ENCODE results near the gene DOC2B.

The DOC2B gene

DNA sequence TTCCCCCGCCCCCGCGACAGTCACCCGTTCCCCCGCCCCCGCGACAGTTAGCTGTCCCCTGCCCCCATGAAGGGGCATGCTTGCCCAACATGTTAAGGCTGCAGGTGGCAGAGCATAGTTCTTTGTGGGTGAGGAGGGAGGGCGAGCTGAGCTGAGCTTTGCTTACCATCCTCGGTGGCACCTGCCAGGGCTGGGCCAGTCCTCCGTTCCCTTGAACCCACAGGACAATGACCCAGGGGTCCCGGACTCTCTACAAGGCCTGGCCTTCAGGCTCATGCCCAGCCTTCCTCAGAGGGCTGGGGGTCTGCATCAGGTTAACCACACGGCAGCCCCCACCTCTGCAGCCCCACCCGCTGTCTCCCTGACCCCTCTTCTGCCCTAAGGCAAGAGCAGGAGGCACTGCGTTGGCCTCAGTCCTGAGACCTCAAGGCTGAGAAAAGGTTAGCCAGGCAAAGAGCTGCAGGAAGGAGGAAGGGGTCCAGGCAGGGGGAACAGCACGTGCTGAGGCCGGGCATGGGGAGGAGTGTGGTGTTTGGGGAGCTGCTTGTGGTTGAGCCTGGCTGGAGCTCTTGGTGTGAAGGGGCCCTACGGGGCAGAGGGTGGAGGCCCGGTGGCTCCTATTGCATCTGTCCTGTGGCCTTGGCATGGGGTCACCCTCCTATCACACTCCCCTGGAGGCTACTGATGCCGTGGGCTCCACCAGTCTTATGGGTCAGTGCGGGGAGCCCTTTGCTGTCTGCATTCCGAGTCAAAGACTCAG is 11.4 kb upstream of the DOC2B start:
- Histone ChIP-seq H3K9ac (ENCODE audit: low read length) (no peak overlapping the region), H4K8ac (ENCODE audit: low read depth, low read length) (no peak overlapping the region), H3K79me2 (ENCODE audit: control insufficient read depth, insufficient read depth, low read length) (no peaks in the 10 kb centered on the region), H3K56ac (ENCODE audit: low read length) (no peak overlapping the region), H3K36me3 (ENCODE audit: control insufficient read depth, insufficient read depth, low read length) (no peaks in the 10 kb centered on the region), H3K4me3 (ENCODE audit: low read length) (no peak overlapping the region), H3K4me1 (ENCODE audit: control insufficient read depth, low read depth, low read length) (no peaks in the 10 kb centered on the region), H3K27ac (ENCODE audit: low read depth, low read length) (no peak overlapping the region), H3K79me1 (ENCODE audit: low read length) (no peaks in the 10 kb centered on the region), H4K5ac (ENCODE audit: low read length) (no peak overlapping the region), H2BK15ac (replicated peaks; ENCODE audit: low read depth) (no peak overlapping the region), H2BK120ac (ENCODE audit: low read depth, low read length) (no peak overlapping the region), H2BK5ac (ENCODE audit: low read length) (no peak overlapping the region), H3K27me3 (ENCODE audit: insufficient read depth, low read length, poor library complexity) (no peaks in the 10 kb centered on the region), H3K18ac (ENCODE audit: low read length) (no peak overlapping the region), H2AK5ac (ENCODE audit: low read length) (no peak overlapping the region), H3K4me2 (ENCODE audit: low read length) (no peak overlapping the region), H3K23ac (ENCODE audit: low read length) (no peak overlapping the region), H3K4ac (ENCODE audit: low read depth, low read length) (no peak overlapping the region)
- no peak for DNase-seq
- no CpG with 5 or more reads among the region's 21 CpGs for WGBS (ENCODE audit: extremely low coverage, insufficient coverage, low lambda C conversion rate)

DNA sequence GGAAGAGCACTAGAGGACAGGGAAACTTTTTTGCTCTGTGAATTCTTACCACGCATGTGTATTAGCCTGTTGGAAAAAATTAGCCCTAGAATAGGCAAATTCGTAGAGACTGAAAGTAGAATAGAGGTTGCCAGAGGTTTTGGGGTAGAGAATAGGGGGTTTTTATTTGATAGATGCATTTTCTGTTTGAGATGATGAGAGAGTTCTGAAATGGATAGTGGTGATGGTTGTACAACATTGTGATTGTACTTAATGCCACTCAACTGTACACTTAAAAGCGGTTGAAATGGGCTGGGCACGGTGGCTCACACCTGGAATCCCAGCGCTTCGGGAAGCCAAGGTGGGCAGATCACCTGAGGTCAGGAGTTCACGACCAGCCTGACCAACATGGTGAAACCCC is 8.0 kb upstream of the DOC2B start:
- Histone ChIP-seq H2BK5ac (ENCODE audit: low read length) (no peak overlapping the region), H4K8ac (ENCODE audit: low read depth, low read length) (no peak overlapping the region), H3K4me2 (ENCODE audit: low read length) (no peak overlapping the region), H2BK120ac (ENCODE audit: low read depth, low read length) (no peak overlapping the region), H3K23ac (ENCODE audit: low read length) (no peak overlapping the region), H3K79me1 (ENCODE audit: low read length) (no peaks in the 10 kb centered on the region), H4K5ac (ENCODE audit: low read length) (no peak overlapping the region), H2AK5ac (ENCODE audit: low read length) (no peak overlapping the region), H3K56ac (ENCODE audit: low read length) (no peak overlapping the region), H3K4ac (ENCODE audit: low read depth, low read length) (no peak overlapping the region), H3K27ac (ENCODE audit: low read depth, low read length) (no peak overlapping the region), H3K4me1 (ENCODE audit: control insufficient read depth, low read depth, low read length) (no peaks in the 10 kb centered on the region), H3K79me2 (ENCODE audit: control insufficient read depth, insufficient read depth, low read length) (no peaks in the 10 kb centered on the region), H2BK15ac (replicated peaks; ENCODE audit: low read depth) (no peak overlapping the region), H3K18ac (ENCODE audit: low read length) (no peak overlapping the region), H3K36me3 (ENCODE audit: control insufficient read depth, insufficient read depth, low read length) (no peaks in the 10 kb centered on the region), H3K9ac (ENCODE audit: low read length) (no peak overlapping the region), H3K27me3 (ENCODE audit: insufficient read depth, low read length, poor library complexity) (no peaks in the 10 kb centered on the region), H3K4me3 (ENCODE audit: low read length) (no peak overlapping the region)
- no peak for DNase-seq
- no CpG with 5 or more reads among the region's 7 CpGs for WGBS (ENCODE audit: extremely low coverage, insufficient coverage, low lambda C conversion rate)

DNA sequence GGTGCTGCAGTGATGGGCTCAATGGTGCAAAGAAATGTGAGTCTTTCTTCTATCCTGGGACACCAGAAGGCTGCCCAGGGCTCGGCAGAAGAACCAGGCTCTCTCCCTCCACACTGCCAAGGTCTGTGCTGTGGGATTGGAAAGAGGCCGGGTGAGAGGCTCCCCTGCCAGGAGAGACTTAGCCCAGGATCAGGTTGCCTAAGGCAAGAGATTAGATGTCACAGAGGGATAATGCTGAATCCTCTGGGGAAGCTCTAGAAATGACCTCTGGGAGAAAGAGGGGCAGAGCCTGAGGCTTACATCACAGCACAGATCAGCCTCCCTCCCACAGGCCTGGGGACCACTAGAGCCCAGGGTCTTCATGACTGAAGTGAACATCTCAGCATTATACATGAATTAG is 5.7 kb upstream of the DOC2B start:
- no peaks in the 10 kb centered on the region for H3K79me1 ChIP-seq (ENCODE audit: low read length)
- no peak overlapping the region for H3K56ac ChIP-seq (ENCODE audit: low read length)

DNA sequence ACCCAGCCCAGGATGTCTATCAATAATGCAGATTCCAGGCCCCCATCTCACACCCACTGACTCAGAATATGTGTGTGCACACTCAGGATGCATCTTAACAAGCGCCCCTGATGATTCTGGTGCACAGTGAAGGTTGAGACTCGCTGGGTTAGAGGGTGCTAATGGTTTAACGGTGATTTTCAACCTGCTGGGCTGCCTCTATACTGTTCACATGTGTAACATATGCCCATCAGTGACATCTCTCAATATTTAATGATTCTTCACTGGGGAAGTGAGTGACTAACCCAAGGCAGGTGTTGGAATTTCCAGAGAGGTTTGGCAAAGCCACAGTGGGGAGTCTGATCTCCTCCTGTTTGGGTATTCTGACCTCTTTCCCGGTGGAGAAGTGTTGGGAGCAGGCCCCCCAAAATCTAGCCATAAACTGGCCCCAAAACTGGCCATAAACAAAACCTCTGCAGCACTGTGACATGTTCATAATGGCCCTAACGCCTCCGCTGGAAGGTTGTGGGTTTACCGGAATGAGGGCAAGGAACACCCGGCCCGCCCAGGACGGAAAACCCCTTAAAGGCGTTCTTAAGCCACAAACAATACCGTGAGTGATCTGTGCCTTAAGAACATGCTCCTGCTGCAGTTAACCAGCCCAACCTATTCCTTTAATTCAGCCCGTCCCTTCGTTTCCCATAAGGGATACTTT is 4.1 kb upstream of the DOC2B start:
- WGBS (ENCODE audit: extremely low coverage, insufficient coverage, low lambda C conversion rate) = no CpG with 5 or more reads among the region's 14 CpGs
- Histone ChIP-seq H3K23ac (ENCODE audit: low read length) (no peak overlapping the region), H3K36me3 (ENCODE audit: control insufficient read depth, insufficient read depth, low read length) (no peaks in the 10 kb centered on the region), H3K4ac (ENCODE audit: low read depth, low read length) (no peak overlapping the region), H3K9ac (ENCODE audit: low read length) (no peak overlapping the region), H3K27me3 (ENCODE audit: insufficient read depth, low read length, poor library complexity) (peaks cover 2% of the 10 kb centered on the region), H3K18ac (ENCODE audit: low read length) (no peak overlapping the region), H2BK15ac (replicated peaks; ENCODE audit: low read depth) (no peak overlapping the region), H3K79me1 (ENCODE audit: low read length) (no peaks in the 10 kb centered on the region), H3K4me1 (ENCODE audit: control insufficient read depth, low read depth, low read length) (no peaks in the 10 kb centered on the region), H4K5ac (ENCODE audit: low read length) (no peak overlapping the region), H2BK120ac (ENCODE audit: low read depth, low read length) (no peak overlapping the region), H4K8ac (ENCODE audit: low read depth, low read length) (no peak overlapping the region), H3K56ac (ENCODE audit: low read length) (no peak overlapping the region), H3K79me2 (ENCODE audit: control insufficient read depth, insufficient read depth, low read length) (no peaks in the 10 kb centered on the region), H2AK5ac (ENCODE audit: low read length) (no peak overlapping the region), H3K4me2 (ENCODE audit: low read length) (no peak overlapping the region), H3K27ac (ENCODE audit: low read depth, low read length) (no peak overlapping the region), H3K4me3 (ENCODE audit: low read length) (no peak overlapping the region), H2BK5ac (ENCODE audit: low read length) (no peak overlapping the region)
- DNase-seq = no peak

More for the DNA sequence above, 5.7 kb upstream of the DOC2B start:
- H3K4me3 ChIP-seq (ENCODE audit: low read length) = no peak overlapping the region
- H2BK15ac ChIP-seq (replicated peaks; ENCODE audit: low read depth) = no peak overlapping the region
- no peaks in the 10 kb centered on the region for H3K79me2 ChIP-seq (ENCODE audit: control insufficient read depth, insufficient read depth, low read length)
- H3K4me2 ChIP-seq (ENCODE audit: low read length) = no peak overlapping the region
- no peak for DNase-seq
- WGBS (ENCODE audit: extremely low coverage, insufficient coverage, low lambda C conversion rate) = no CpG with 5 or more reads among the region's 2 CpGs
- H3K27ac ChIP-seq (ENCODE audit: low read depth, low read length) = no peak overlapping the region
- H3K18ac ChIP-seq (ENCODE audit: low read length) = no peak overlapping the region
- H2BK5ac ChIP-seq (ENCODE audit: low read length) = no peak overlapping the region
- no peaks in the 10 kb centered on the region for H3K36me3 ChIP-seq (ENCODE audit: control insufficient read depth, insufficient read depth, low read length)
- no peak overlapping the region for H3K4ac ChIP-seq (ENCODE audit: low read depth, low read length)
- H3K4me1 ChIP-seq (ENCODE audit: control insufficient read depth, low read depth, low read length) = no peaks in the 10 kb centered on the region
- H2AK5ac ChIP-seq (ENCODE audit: low read length) = no peak overlapping the region
- no peak overlapping the region for H3K23ac ChIP-seq (ENCODE audit: low read length)
- no peak overlapping the region for H4K5ac ChIP-seq (ENCODE audit: low read length)
- H4K8ac ChIP-seq (ENCODE audit: low read depth, low read length) = no peak overlapping the region
- H3K27me3 ChIP-seq (ENCODE audit: insufficient read depth, low read length, poor library complexity) = no peaks in the 10 kb centered on the region
- no peak overlapping the region for H2BK120ac ChIP-seq (ENCODE audit: low read depth, low read length)
- H3K9ac ChIP-seq (ENCODE audit: low read length) = no peak overlapping the region

DNA sequence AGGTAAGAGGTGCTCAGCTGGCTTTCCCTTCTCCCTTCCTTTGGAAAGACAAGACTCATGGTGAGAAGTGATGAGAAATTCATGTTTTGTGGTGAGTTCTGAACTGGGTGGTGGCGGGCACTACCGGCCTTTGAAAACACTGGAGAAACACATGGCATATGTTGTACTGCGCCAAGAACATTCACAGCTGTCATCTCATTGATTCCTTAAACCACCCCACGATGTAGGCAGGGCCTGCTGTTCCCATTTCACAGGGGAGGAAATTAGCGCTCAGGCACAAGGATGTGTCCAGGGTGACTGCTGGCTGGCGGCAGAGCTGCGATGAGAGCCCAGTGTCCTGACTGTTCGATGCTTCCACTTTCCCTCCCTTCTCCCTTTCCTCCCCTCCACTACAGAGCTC is 1.6 kb upstream of the DOC2B start:
- Histone ChIP-seq H3K4me3 (ENCODE audit: low read length) (no peak overlapping the region), H2BK15ac (replicated peaks; ENCODE audit: low read depth) (no peak overlapping the region), H3K27me3 (ENCODE audit: insufficient read depth, low read length, poor library complexity) (peaks cover 2% of the 10 kb centered on the region), H4K8ac (ENCODE audit: low read depth, low read length) (no peak overlapping the region), H3K23ac (ENCODE audit: low read length) (no peak overlapping the region), H3K9ac (ENCODE audit: low read length) (no peak overlapping the region), H3K36me3 (ENCODE audit: control insufficient read depth, insufficient read depth, low read length) (no peaks in the 10 kb centered on the region), H3K27ac (ENCODE audit: low read depth, low read length) (no peak overlapping the region), H3K79me2 (ENCODE audit: control insufficient read depth, insufficient read depth, low read length) (no peaks in the 10 kb centered on the region), H3K4ac (ENCODE audit: low read depth, low read length) (no peak overlapping the region), H3K4me1 (ENCODE audit: control insufficient read depth, low read depth, low read length) (no peaks in the 10 kb centered on the region), H3K79me1 (ENCODE audit: low read length) (no peaks in the 10 kb centered on the region), H3K56ac (ENCODE audit: low read length) (no peak overlapping the region), H2BK5ac (ENCODE audit: low read length) (no peak overlapping the region), H2BK120ac (ENCODE audit: low read depth, low read length) (no peak overlapping the region), H3K4me2 (ENCODE audit: low read length) (no peak overlapping the region), H4K5ac (ENCODE audit: low read length) (no peak overlapping the region), H3K18ac (ENCODE audit: low read length) (no peak overlapping the region), H2AK5ac (ENCODE audit: low read length) (no peak overlapping the region)
- WGBS (ENCODE audit: extremely low coverage, insufficient coverage, low lambda C conversion rate) = no CpG with 5 or more reads among the region's 8 CpGs
- DNase-seq = no peak

Data from mesendoderm (in vitro differentiated cells).